OCI-LY1 (cell line): ENCODE results near the gene CD2.
"Not testable (repeated sequence)": the region's sequence is repeated elsewhere in the genome, so short reads cannot be mapped to it uniquely, and the experiment has no call there.

ENCODE experiments used
- H2AFZ ChIP-seq: fragments of 200-600 bp; sonication (generic), shearing (Covaris generic); 2 replicates; pipeline ENCODE4 v1.6.0; 2014; ENCODE audit warnings: antibody characterized with exemption, mild to moderate bottlenecking, low read length
- H3F3A ChIP-seq: fragments of 200-600 bp; sonication (generic), shearing (Covaris generic); 2 replicates; pipeline ENCODE4 v1.6.0; 2014; ENCODE audit warnings: mild to moderate bottlenecking, antibody characterized with exemption, low read length, moderate library complexity; ENCODE audit not compliant: insufficient read depth
- H3K27ac ChIP-seq: fragments of 200-600 bp; sonication (generic); 2 replicates; pipeline ENCODE4 v1.5.1; 2014; ENCODE audit warnings: low read length, mixed run types, mild to moderate bottlenecking, low read depth; ENCODE audit not compliant: poor library complexity, severe bottlenecking
- H3K27me3 ChIP-seq: fragments of 200-600 bp; sonication (generic); 2 replicates; pipeline ENCODE4 v1.6.0; 2014; ENCODE audit warnings: antibody characterized with exemption, mild to moderate bottlenecking, low read length, moderate library complexity; ENCODE audit not compliant: insufficient read depth
- H3K36me3 ChIP-seq: fragments of 200-600 bp; sonication (generic); 2 replicates; pipeline ENCODE4 v1.6.1; 2014; ENCODE audit warnings: mild to moderate bottlenecking, antibody characterized with exemption, low read length, moderate library complexity, mixed read lengths; ENCODE audit not compliant: insufficient read depth
- H3K4me1 ChIP-seq: fragments of 200-600 bp; sonication (generic); 2 replicates; pipeline ENCODE4 v1.5.1; 2014; ENCODE audit warnings: mild to moderate bottlenecking, low read length, moderate library complexity; ENCODE audit not compliant: insufficient read depth, severe bottlenecking
- H3K4me2 ChIP-seq: fragments of 200-600 bp; sonication (generic), shearing (Covaris generic); 2 replicates; pipeline ENCODE4 v1.6.1; 2014; ENCODE audit warnings: low read length
- H3K4me3 ChIP-seq: fragments of 200-600 bp; sonication (generic); 2 replicates; pipeline ENCODE4 v1.5.1; 2014; ENCODE audit warnings: low read length, low read depth, mild to moderate bottlenecking, mixed read lengths; ENCODE audit not compliant: poor library complexity, severe bottlenecking
- H3K79me2 ChIP-seq: fragments of 200-600 bp; shearing (Covaris generic); 2 replicates; pipeline ENCODE4 v1.6.1; 2016; ENCODE audit warnings: mixed run types, low read length, mixed read lengths; ENCODE audit not compliant: insufficient read depth
- H3K9ac ChIP-seq: fragments of 200-600 bp; sonication (generic), shearing (Covaris generic); 2 replicates; pipeline ENCODE4 v1.6.1; 2014; ENCODE audit warnings: mild to moderate bottlenecking, low read length, mixed read lengths
- H3K9me2 ChIP-seq: fragments of 200-600 bp; sonication (generic), shearing (Covaris generic); 2 replicates; pipeline ENCODE4 v1.6.1; 2014; ENCODE audit warnings: low read depth, mild to moderate bottlenecking, low read length, mixed read lengths
- H3K9me3 ChIP-seq: fragments of 200-600 bp; shearing (Covaris generic); 2 replicates; pipeline ENCODE4 v1.6.1; 2014; ENCODE audit warnings: low read length, mixed read lengths
- H4K20me1 ChIP-seq: fragments of 200-600 bp; sonication (generic), shearing (Covaris generic); 2 replicates; pipeline ENCODE4 v1.6.0; 2016; ENCODE audit warnings: mild to moderate bottlenecking, low read length; ENCODE audit not compliant: insufficient read depth
- CTCF ChIP-seq: fragments of 200-600 bp; sonication (generic), shearing (Covaris generic); IDR thresholded peaks from 2 replicates; pipeline ENCODE4 v1.5.1; 2017; ENCODE audit warnings: mild to moderate bottlenecking, antibody characterized with exemption, low read length, moderate library complexity, mixed read lengths
- EZH2 ChIP-seq: fragments of 200-600 bp; sonication (generic), shearing (Covaris generic); IDR thresholded peaks from 2 replicates; pipeline ENCODE4 v1.8.0; 2017; ENCODE audit warnings: borderline replicate concordance, mixed run types, mild to moderate bottlenecking, antibody characterized with exemption, low read length, moderate library complexity, mixed read lengths

Gene CD2

DNA sequence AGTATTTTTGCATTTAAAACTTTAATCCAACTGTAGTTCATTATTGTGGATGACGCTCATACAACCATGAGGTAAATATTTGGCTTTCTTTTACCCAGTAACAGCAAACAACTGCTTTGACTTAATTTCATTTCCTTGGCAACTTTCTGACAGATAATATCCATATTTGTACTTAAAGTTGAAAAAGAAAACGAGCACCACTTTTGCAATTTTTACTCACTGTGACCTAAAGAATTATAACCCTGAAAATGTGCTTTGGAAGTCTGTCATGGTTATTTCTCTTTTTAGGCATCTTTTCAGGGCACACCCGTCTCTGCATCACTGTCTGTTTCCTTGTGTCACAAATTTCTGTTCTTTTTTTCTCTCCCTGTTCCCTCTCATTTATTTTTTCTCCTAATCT lies 918 bp upstream of the CD2 start:
- Histone ChIP-seq H3K27me3 (no peaks in the 10 kb centered on the region), H3K4me3 (no peak overlapping the region), H4K20me1 (no peaks in the 10 kb centered on the region), H3K4me1 (no peaks in the 10 kb centered on the region), H3K36me3 (no peaks in the 10 kb centered on the region), H3K4me2 (no peak overlapping the region), H3K9me2 (no peaks in the 10 kb centered on the region), H3K79me2 (no peaks in the 10 kb centered on the region), H3K9me3 (peaks cover 6% of the 10 kb centered on the region; the same call in 1 of the 2 replicates), H3F3A (no peaks in the 10 kb centered on the region; the same call in 1 of the 2 replicates), H2AFZ (no peak overlapping the region), H3K27ac (no peak overlapping the region), H3K9ac (no peak overlapping the region)
- TF ChIP-seq EZH2 (no peak), CTCF (no peak)

GRCh38 chr1:116755066-116755465 lies 836 bp downstream of the CD2 start:
- TF ChIP-seq EZH2 (no peak), CTCF (no peak)
- no peaks in the 10 kb centered on the region for H3K79me2 ChIP-seq

DNA sequence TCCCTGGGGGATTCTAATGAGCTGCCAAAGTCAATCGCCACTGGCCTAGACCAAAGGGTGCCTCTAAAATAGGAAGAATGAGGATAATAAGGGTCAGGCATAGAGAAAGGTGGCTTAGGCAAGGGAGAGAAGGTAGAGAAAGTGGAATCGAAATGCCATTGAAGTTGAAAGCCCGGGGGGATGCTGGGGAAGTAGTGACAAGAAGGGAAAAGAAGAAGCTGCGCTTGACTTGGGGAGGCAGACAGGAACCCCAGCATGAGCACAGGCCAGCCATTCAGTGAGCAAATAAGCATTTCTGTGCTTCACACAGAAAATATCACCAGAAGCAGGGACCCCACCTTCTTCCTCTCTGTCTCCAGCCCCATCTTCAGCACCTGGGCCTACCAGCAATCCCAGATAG lies 1.5 kb downstream of the CD2 start:
- H3K36me3 ChIP-seq, result no peaks in the 10 kb centered on the region
- H3K4me2 ChIP-seq, result no peak overlapping the region
- no peaks in the 10 kb centered on the region for H3K4me1 ChIP-seq
- no peak overlapping the region for H2AFZ ChIP-seq
- no peak overlapping the region for H3K4me3 ChIP-seq
- no peaks in the 10 kb centered on the region for H3K9me2 ChIP-seq
- no peak overlapping the region for H3K27ac ChIP-seq
- H3K27me3 ChIP-seq, result no peaks in the 10 kb centered on the region
- no peak overlapping the region for H3K9ac ChIP-seq
- no peaks in the 10 kb centered on the region; the same call in 1 of the 2 replicates for H3F3A ChIP-seq
- no peaks in the 10 kb centered on the region for H3K79me2 ChIP-seq
- no peaks in the 10 kb centered on the region for H4K20me1 ChIP-seq
- H3K9me3 ChIP-seq, result no peaks in the 10 kb centered on the region
- TF ChIP-seq CTCF (no peak), EZH2 (no peak)

More at GRCh38 chr1:116755066-116755465, 836 bp downstream of the CD2 start:
- no peak overlapping the region for H3K4me2 ChIP-seq
- no peak overlapping the region for H3K27ac ChIP-seq
- no peaks in the 10 kb centered on the region; the same call in 1 of the 2 replicates for H3F3A ChIP-seq
- no peaks in the 10 kb centered on the region for H3K4me1 ChIP-seq
- no peaks in the 10 kb centered on the region for H3K27me3 ChIP-seq
- no peaks in the 10 kb centered on the region for H4K20me1 ChIP-seq
- H3K9ac ChIP-seq, result no peak overlapping the region
- H3K9me2 ChIP-seq, result no peaks in the 10 kb centered on the region
- H3K36me3 ChIP-seq, result no peaks in the 10 kb centered on the region
- H3K9me3 ChIP-seq, result no peaks in the 10 kb centered on the region
- H2AFZ ChIP-seq, result no peak overlapping the region
- no peak overlapping the region for H3K4me3 ChIP-seq

- H2AFZ ChIP-seq, H3K9ac ChIP-seq, H3K79me2 ChIP-seq, H3K9me2 ChIP-seq, H3K36me3 ChIP-seq, H4K20me1 ChIP-seq, H3K27ac ChIP-seq, H3F3A ChIP-seq, H3K9me3 ChIP-seq, H3K27me3 ChIP-seq, H3K4me1 ChIP-seq, H3K4me3 ChIP-seq, H3K4me2 ChIP-seq: not testable (repeated sequence)
Observed at GRCh38 chr1:116756092-116756491, 1.9 kb downstream of the CD2 start.

DNA sequence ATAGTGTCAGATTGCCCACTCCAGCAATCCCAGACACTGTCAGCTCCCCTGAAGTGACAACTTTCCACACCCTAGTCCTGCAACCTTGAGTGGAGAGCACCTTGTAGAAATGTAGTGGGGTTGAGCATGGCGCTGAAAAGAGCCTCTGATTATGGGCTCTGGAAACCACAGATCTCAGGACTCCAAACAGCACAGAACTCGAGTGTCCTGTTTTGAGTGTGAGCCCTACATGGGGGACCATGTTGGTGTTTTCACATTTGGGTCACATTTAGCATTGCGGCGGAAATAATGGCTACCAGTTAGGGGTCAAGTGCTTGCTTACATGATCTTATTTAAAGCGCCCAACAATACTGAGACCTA lies 4.2 kb downstream of the CD2 start:
- not testable (repeated sequence) for H3K27ac ChIP-seq, H3K4me2 ChIP-seq, H3K9ac ChIP-seq, H3K27me3 ChIP-seq, H4K20me1 ChIP-seq, H3K36me3 ChIP-seq, H3K9me3 ChIP-seq, H3K4me3 ChIP-seq, H3K4me1 ChIP-seq, H2AFZ ChIP-seq, H3K79me2 ChIP-seq, H3F3A ChIP-seq, H3K9me2 ChIP-seq
